Gastrocnemius medialis (tissue), 4 donors: ENCODE data around the gene TERB1. TPM values are rescaled to one million over a fixed set of nuclear protein-coding genes. Genes with fewer than 3 reads are reported as not detected.
A peak's percentile ranks its signal among the peaks of the same experiment; 100 is the strongest.

ENCODE experiments used
- ATAC-seq, 2 donors: fragments of 150-250 bp; one replicate each; pipeline ENCODE4 v1.9.1; 2016
- DNase-seq, 2 donors: peaks; one replicate each; pipeline ENCODE4 v3.0.0-alpha.2; 2019
- H3K27ac ChIP-seq, 4 donors: fragments of 200-600 bp; sonication (generic); 1 replicate in 1 of 4; 2 replicates in 3 of 4; pipeline ENCODE4 v1.5.1; 2016 to 2018; ENCODE audit warnings: mild to moderate bottlenecking in 2 of 4, moderate library complexity in 1 of 4
- H3K27me3 ChIP-seq, 3 donors: fragments of 200-600 bp; sonication (generic) in 2 of 3; 1 replicate in 1 of 3; 2 replicates in 2 of 3; pipeline versions ENCODE4 v1.5.1 to v1.6.0; 2016 to 2019; ENCODE audit warnings: mild to moderate bottlenecking in 1 of 3, moderate library complexity in 1 of 3
- H3K36me3 ChIP-seq, 2 donors: fragments of 200-600 bp; sonication (generic) in 1 of 2; one replicate each; pipeline ENCODE4 v1.5.1; 2017 to 2018
- H3K4me1 ChIP-seq, 2 donors: fragments of 200-600 bp; sonication (generic) in 1 of 2; one replicate each; pipeline ENCODE4 v1.5.1; 2016 to 2017; ENCODE audit warnings: mild to moderate bottlenecking in 2 of 2
- H3K4me3 ChIP-seq, 4 donors: fragments of 200-600 bp; sonication (generic) in 3 of 4; 1 replicate in 1 of 4; 2 replicates in 3 of 4; pipeline ENCODE4 v1.5.1; 2016 to 2019; ENCODE audit warnings: mild to moderate bottlenecking in 2 of 4
- H3K9me3 ChIP-seq, 3 donors: fragments of 200-600 bp; sonication (generic) in 2 of 3; 1 replicate in 1 of 3; 2 replicates in 2 of 3; pipeline ENCODE4 v1.5.1; 2016 to 2019
- CTCF ChIP-seq, 5 experiments: fragments of 450-650 bp in 3 of 5; fragments of 200-600 bp in 2 of 5; sonication (generic) in 2 of 5; IDR thresholded peaks in 4 of 5; conservative IDR thresholded peaks in 1 of 5; 1 replicate in 4 of 5; 2 replicates in 1 of 5; pipeline ENCODE4 v1.5.1; 2016 to 2019; ENCODE audit warnings: antibody characterized with exemption in 5 of 5, mild to moderate bottlenecking in 3 of 5, moderate library complexity in 3 of 5
- POLR2A ChIP-seq, 2 donors: fragments of 450-650 bp; IDR thresholded peaks; one replicate each; pipeline ENCODE4 v1.6.1; 2017; ENCODE audit warnings: antibody characterized with exemption in 2 of 2, mild to moderate bottlenecking in 2 of 2, moderate library complexity in 2 of 2
- in situ Hi-C, 4 donors: fragments of 200-750 bp; cut with MboI; loops; one replicate each; pipeline versions ENCODE4 v1.15.0 to v1.8.0; 2017; ENCODE audit warnings: low sequenced_read_pairs in 4 of 4
- intact Hi-C: fragments of 100-400 bp; cut with DNase I; formaldehyde crosslinking; loops from one replicate; pipeline ENCODE4 v1.15.1; 2023; ENCODE audit warnings: low total_unique reads
- total RNA-seq, 4 donors: library from RNA; depleted of rRNA; stranded (reverse); fragments of >200 nt; gene quantifications; one replicate each; pipeline versions ENCODE4 v1.1.0 to v1.2.3, GENCODE V29; 2016

Gene TERB1
- total RNA-seq, 4 donors from 2014 or later = not detected

GRCh38 chr16:66751053-66751302, 50.4 kb downstream of the TERB1 start:
- in situ Hi-C loops = no loop called here
- H3K4me3 ChIP-seq = peak overlapping the region; percentile 74 to 98 (median 91)
- H3K9me3 ChIP-seq = no peaks in the 10 kb centered on the region
- no peaks in the 10 kb centered on the region for H3K27me3 ChIP-seq
- peak overlapping the region; percentile 78 to 96 (median 92) for H3K27ac ChIP-seq
- intact Hi-C loops = loop anchor here (1.0 to 2.0 kb wide), 5 partner anchors 10 to 143 kb away; partner anchors contain the start of gene CMTM4
- H3K36me3 ChIP-seq = peaks cover 0 to 24% of the 10 kb centered on the region in 2 donors
- H3K4me1 ChIP-seq = peaks cover 18 to 25% of the 10 kb centered on the region in 2 donors
- no peak for TF ChIP-seq CTCF (IDR thresholded peaks at IDR 0.05 in 4 of 5, conservative IDR thresholded peaks at IDR 0.05 in 1 of 5)
- TF ChIP-seq POLR2A (IDR thresholded peaks at IDR 0.05) = no peak
- ATAC-seq (peak; percentile 21 to 31), DNase-seq (no peak)

GRCh38 chr16:66750279-66751052, 50.9 kb downstream of the TERB1 start:
- ATAC-seq = no peak
- H3K36me3 ChIP-seq = peaks cover 0 to 24% of the 10 kb centered on the region in 2 donors
- DNase-seq = no peak
- no peaks in the 10 kb centered on the region for H3K27me3 ChIP-seq
- peaks cover 19 to 25% of the 10 kb centered on the region in 2 donors for H3K4me1 ChIP-seq
- intact Hi-C loops = loop anchor here (1.0 to 2.0 kb wide), 5 partner anchors 9 to 142 kb away; partner anchors contain the start of gene CMTM4
- in situ Hi-C loops = no loop called here
- H3K9me3 ChIP-seq = no peaks in the 10 kb centered on the region
- H3K4me3 ChIP-seq = peak overlapping the region; percentile 74 to 98 (median 91)
- TF ChIP-seq POLR2A (IDR thresholded peaks at IDR 0.05) = no peak
- no peak for TF ChIP-seq CTCF (IDR thresholded peaks at IDR 0.05 in 4 of 5, conservative IDR thresholded peaks at IDR 0.05 in 1 of 5)
- peak overlapping the region; percentile 78 to 96 (median 92) for H3K27ac ChIP-seq

DNA sequence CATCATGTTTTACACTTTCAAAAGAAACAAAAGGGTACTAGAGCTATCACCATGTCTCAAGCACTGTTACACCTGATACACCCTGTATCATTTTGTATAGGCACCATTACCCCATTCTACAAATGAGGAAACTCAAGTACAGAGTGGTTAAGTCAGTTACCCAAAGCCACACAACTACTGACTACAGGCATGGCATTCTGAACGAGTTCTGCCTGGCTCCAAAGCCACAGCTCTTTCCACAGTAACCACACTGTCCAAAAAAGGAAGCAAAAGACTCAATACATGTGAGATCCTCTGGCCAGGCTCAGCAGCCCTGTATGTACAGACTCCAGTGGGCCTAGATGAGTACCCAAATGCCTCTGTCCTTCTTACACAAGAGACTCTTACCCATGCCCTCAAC, 54.7 kb downstream of the TERB1 start:
- Histone ChIP-seq H3K9me3 (no peaks in the 10 kb centered on the region), H3K4me3 (no peak overlapping the region), H3K27me3 (no peaks in the 10 kb centered on the region), H3K27ac (peak overlapping the region in 1 of 4 donors; percentile 34), H3K36me3 (peaks cover 0 to 42% of the 10 kb centered on the region in 2 donors), H3K4me1 (peaks cover 40 to 42% of the 10 kb centered on the region in 2 donors)
- intact Hi-C loops (no loop called here), in situ Hi-C loops (no loop called here)
- no peak for DNase-seq
- no peak for ATAC-seq
- TF ChIP-seq CTCF (IDR thresholded peaks at IDR 0.05 in 4 of 5, conservative IDR thresholded peaks at IDR 0.05 in 1 of 5) (no peak), POLR2A (IDR thresholded peaks at IDR 0.05) (no peak)

GRCh38 chr16:66746048-66746447, 55.3 kb downstream of the TERB1 start:
- Histone ChIP-seq H3K36me3 (peaks cover 0 to 42% of the 10 kb centered on the region in 2 donors), H3K4me3 (no peak overlapping the region), H3K4me1 (peaks cover 44 to 48% of the 10 kb centered on the region in 2 donors), H3K27me3 (no peaks in the 10 kb centered on the region), H3K27ac (peak overlapping the region in 1 of 4 donors; percentile 34), H3K9me3 (no peaks in the 10 kb centered on the region)
- TF ChIP-seq CTCF (IDR thresholded peaks at IDR 0.05 in 4 of 5, conservative IDR thresholded peaks at IDR 0.05 in 1 of 5) (no peak), POLR2A (IDR thresholded peaks at IDR 0.05) (no peak)
- ATAC-seq = no peak
- intact Hi-C loops (no loop called here), in situ Hi-C loops (no loop called here)
- DNase-seq = no peak
